ENCODE results near the gene SLC22A17.

Gene SLC22A17

DNA sequence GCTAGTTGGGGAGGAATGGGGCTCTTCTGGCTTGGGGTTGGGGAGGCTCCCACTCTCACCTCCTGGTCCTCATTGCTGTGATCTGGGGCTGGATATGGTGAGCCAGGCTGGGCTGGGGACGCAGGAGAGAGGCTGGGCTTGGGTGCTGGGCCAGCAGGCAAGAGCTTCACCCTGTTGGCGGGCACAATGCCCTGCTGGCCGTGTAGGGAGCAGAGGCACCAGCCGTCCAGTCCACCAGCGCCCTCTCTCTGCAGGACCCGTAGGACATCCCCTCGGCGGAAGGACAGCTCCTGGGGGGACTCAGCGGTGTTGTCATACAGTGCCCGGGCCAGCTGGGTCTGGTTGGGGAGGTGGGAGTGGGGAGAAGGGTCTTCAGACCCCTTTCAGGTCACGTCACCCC lies 7.8 kb upstream of the SLC22A17 start:
- DNase-seq = no peak

DNA sequence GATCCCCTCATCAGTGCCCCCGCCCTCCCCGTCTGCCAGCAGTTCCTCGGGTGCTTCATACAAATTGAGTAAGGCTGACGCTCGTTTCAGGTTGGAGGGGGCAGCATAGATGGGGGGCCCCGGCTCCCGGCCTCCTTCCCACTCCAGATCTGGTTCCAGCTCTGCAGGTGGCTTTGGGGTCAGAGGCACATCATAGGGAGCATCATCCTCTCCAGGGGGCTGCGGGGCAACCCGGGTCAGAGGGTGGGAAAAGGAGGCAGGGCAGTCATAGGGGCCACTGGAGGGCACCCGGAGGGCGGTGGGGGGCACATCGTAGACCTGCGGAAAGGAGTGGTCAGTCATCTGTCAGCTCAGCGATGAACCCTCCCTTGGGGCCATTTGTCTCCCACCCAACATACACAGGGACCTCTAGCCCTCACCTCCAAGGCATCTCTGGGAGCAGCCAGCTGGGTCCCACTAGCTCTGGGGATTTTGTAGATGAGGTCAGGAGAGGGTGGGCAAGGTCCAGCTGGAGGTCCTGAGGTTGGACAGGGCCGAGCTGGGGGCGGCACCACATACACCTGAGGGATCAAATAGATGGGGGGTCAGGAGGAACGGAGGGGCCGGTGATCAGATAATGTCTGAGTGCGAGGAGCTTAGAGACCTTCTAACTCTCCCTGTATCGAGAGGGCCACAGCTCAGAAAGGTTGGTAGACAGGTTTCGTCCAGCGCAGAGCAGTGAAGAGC lies 7.2 kb upstream of the SLC22A17 start:
- DNase-seq = no peak

DNA sequence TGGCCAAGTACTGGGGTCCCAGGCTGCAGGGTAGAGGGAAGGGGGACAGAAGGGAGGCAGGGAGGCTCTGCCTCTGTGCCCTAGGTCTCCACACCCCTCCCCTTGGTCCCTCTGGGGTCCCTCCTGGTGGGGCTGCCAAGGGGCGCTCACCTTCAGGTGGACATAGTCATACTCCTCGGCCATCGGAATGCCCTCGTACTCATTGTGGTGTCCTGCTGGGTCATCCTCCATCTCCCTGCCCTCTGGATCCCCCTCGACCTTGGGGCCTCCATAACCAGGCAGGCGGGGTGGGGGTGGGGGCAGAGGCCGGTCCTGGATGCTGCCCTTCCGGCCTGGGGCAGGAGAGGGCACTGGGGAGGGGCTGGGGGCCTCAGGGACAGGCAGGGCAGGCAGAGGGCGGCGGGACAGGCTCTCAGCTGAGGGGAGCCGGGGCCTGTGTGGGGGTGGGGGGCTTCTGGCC lies 6.5 kb upstream of the SLC22A17 start:
- no peak for DNase-seq

DNA sequence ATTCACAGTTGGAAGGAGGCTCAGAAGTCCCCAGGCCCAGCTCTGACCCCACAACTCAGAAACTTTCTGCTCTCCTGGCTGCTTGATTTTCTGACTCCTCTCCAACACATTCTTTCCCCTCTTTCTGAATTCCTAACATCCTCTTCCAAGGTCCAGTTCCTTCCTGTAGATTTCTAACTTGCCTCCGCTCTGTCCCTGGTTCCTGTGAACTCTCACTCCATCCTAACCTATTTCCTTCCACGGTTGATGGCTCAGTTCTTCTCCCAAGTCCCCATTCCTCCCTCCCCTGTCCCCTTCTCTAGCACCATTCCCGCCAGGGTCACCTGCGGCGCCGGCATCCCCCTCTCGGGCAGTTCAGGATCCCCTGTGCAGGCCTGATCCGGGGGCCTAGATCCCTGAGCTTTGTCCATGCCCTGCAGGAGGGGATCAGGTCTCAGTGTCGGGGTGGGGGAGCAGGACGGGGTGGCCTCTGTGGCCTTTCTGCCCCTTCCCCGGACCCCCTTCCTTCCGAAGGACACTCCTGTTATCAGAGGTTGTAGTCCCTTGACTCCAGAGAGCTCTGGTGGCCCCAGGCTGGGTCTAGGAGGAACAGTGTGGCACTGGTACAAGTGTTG lies 6.0 kb upstream of the SLC22A17 start:
- no peak for DNase-seq

DNA sequence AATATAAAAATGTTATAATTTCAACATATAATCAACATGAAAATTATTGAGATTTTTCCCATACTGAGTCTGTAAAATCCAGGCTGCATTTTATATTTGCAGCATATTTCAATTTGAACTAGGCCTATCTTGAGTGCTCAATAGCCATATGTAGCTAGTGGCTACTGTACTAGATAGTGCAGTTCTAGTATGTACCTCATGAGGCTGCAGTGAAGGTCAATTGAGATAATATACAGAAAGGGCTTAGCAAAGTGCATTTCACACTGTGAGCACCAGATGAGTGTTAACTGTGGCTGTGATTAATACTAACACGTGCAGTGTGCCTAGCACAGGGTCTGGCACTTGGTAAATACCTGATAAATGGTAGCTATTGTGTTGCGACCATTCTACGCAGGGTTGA lies 5.4 kb upstream of the SLC22A17 start:
- no peak for DNase-seq

DNA sequence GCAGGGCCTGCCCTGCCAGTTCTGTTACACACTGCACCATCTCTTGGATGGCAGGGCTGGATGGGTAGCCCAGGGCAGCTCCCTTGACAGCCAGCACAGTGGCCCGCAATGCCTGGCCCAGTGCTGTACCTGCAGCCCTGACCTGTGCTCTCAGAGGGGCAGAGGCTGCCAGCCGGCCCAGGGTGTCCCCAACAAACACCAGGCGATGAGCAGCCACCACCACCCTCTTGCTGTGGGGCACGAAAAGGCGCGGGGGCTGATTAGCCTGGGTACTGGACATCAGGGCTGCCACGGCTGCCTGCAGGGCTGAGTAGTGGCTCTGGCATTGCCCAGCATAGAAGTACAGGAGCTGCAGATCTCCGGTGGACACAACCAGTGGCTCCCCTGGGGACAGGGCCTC lies 4.6 kb upstream of the SLC22A17 start:
- no peak for DNase-seq

DNA sequence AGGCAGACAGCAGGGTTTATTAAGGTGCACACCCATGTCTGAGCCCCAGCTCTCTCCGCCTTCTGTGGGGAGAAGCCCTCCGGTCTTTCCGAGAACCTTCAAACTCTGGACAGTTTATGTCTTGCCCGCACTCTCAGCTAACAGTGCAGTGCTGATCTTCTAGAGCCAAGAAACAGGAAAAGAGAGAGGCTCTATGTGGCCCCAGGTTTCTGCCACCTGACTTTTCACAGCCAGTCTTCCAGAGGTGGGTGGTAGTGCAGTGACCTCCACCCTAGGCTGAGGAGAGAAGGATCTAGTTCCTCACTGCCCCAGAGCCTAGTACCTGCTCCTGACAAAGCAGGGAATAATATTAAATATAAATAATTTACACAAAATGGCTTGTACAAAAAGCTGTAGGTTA lies 4.0 kb upstream of the SLC22A17 start:
- no peak for DNase-seq

DNA sequence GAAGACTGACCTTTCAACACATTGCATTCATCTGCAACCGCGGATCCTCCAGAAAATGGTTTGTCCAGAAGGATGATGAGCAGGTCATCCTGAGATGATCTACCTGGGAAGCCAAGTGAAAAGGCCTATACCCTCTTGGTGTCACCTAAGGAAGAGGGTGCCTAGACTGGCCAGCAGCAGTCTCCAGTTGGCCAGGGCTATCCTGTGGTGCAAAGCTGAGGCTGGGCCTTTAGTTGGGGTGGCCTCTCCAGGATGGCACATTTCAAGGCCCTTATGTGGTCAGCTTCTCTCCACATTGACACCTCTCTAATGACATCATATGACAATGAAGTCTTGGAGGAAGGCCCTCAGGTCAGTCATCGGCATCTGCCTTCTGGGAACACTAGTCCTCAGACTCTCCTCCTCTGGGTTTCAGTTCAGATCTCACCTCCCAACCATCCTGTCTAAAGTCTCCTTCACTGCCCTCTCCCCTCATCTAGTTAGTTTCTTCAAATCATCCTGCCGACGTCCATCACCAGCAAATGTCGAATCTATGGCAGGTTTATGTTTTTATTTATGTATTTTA lies 3.3 kb upstream of the SLC22A17 start:
- no peak for DNase-seq

DNA sequence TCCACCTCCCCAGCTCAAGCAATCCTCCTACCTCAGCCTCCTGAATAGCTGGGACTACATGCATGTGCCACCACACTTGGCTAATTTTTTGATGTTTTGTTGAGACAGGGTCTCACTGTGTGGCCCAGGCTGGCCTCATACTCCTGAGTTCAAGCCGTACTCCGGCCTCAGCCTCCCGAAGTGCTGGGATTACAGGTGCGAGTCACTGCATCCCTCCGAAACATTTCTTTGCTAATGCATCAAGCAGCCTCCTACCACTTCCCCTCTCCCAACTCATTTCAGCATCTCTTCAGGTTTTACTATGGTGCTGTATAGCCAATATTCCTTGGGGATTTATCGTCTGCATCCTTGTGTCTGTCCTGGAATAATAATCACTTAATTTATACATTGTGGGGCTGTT lies 2.3 kb upstream of the SLC22A17 start:
- DNase-seq = no peak

DNA sequence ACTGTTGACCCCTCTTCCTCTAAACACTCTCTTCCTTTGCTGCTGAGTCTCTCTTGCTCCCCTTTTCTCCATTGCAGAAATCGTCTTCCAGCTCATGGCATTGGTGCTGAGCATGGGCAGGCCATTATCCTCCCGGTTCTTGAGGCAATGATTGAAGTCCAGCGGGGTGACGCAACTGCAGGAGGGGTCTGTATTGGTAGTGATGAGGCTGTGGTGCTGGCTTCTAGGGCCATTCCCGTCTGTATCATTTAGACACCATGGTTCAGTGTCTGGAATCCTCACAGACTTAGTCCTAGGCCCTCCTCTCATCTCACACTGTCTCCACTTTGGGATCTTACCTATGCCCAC lies 720 bp upstream of the SLC22A17 start:
- no peak for DNase-seq

DNA sequence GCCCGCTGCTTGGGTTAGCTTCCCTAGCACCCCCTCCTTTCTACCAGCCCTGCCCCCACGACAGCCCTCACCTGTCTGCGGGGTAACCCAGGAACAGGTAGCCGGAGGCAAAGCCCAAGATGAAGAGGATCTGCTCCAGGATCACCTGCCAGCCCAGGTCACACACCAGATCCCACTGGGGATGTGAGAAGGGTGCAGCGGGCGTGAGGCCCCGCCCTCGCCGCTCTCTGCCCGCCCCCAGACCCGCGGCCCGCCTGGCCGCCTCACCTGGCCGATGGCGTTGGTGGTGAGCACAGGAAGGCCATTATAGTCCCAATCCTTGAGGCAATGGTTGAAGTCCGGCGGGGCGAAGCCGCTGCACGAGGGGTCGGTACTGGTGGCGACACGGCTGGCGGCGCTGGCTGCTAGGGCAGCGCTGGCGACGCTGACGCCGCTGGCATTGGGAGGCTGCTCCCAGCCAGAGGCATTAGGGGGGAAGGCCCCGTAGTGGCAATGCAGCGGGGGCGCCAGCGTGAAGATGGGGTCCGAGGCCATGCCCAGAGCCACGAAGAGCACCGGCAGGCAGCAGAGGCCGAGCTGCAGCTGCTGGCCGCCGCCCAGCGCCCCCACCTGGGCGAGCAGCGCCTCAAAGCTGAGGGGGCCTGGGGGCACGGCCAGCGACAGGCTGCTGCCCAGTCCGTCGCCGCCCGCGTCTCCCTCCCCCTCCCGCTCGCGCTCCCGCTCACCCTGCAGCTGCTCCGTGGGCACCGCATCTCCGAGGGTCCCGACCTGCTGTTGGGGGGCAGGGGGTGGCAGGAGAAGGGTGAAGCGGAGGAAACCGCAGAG lies 794 bp downstream of the SLC22A17 start:
- DNase-seq = no peak

DNA sequence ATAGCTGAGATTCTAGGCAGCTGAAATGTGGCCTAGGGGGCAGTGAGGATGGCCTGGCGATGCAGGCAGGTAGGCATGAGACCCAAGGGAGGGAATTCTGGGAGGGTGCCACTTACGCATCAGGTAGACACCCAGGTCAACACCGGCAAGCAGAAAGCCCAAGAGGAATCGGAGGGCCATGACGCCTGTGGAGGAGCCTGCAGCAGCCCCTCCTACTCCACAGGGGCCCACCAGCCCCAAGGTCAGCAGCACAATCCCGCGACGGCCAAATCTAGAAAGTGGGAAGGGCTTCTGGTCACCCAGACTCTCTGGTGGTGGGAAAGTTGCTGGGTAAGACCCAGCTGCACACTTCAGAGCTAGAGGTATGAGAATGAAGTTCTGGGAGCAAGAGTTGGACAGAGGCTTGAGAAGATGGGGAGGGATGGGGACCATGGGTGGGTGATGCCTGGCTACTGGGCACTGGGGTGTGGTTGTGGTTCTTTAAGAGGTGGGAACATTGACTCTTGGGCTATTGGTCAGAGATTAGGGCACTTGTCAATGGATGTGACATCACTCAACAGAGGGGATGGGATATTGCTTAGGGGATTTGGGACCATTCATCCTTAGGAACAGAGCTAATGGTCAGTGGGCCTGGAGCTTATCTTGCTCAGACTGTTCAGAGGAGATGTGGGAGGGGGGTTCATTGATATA lies 3.4 kb downstream of the SLC22A17 start:
- DNase-seq = no peak

DNA sequence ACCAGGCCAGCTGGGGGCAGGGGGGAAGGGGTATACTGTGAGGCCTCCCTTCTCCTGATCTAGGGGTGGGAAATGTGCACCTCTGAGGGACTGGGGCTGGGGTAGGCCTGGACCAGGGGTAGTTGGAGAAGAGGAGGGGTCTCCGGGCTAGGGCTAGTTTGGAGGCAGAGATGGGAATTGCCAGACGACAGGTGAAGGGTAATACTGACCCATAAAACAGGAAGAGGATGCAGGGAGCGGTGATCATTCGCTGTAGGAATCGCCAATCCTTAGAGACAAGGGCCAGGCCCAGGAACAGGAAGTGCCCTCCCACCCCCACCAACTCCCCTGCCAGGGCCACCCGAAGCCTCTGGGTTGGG lies 4.4 kb downstream of the SLC22A17 start:
- DNase-seq = no peak

DNA sequence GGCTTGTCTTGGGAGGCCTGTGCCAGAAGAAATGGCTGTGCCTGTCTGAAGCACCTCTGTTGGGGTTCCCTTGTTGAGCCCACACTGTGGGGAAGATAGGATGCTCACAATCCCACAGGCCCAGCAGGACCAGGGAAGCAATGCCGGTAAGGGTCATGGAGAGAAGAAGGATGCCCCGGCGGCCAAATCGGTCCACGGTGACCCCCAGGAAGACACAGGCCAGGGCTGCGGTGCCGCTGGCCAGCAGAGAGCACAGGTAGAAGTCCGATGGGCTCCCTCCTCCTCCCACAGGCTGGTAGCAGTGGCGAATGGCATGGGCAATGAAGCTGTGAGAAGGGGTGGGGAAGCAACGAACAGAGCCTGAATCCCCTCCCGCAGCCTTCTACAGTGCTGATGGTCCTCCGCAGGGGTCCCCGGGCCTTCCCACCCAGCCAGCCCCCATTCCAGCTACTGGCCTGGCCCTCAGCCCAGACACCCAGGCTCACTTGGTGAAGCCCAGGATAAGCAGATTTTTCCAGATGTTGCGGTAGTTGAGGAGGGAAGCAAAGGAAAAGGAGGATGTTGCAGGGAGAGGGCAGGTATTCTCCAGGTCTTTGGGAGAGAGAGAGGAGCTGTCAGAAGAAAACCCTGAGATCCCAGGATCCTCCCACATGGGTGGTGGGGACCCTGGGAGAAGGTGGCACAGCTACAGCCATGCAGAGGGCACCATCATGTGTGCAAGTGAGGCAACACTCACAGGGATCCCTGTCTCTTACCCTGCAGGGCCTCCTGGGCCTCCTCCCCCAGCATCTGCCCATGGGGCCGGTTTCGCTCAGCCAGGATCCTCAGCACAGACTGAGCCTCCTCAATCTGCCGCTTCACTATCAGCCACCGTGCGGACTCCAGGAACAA lies 5.0 kb downstream of the SLC22A17 start:
- no peak for DNase-seq

DNA sequence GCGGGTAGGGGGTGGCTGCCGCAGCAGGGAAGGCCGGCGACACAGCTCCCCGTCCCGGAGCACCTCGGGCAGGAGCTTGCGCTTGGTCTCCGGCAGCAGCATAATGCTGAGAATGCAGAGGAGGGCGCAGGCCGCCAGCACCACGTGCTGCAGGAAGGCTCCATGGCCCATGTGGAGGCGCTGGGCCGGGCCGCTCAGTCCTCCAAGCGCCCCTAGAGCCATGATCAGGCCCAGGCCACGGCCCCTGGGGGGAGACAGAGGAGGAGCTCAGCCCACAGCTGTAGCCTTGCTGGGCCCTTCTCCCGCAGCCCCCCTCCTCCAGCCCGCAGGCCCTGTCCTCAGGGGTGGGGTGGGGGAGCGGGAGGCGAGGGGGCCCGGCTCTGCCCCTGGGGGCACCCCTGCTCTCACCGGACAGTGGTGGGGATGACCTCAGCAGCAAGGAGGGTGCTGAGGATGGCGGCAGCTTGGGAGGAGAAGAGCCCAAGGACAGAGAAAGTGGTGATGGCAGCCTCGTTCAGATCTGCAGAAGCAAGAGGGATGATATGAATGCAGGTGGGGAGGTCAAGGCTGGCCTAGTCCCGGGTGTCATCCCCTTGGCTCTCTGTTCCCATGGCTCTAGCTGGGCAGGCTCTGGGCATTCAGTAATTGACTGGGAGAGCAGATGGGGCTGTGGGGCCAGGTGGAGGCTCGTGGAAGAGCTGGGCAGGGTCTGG lies 5.8 kb downstream of the SLC22A17 start:
- DNase-seq = no peak

DNA sequence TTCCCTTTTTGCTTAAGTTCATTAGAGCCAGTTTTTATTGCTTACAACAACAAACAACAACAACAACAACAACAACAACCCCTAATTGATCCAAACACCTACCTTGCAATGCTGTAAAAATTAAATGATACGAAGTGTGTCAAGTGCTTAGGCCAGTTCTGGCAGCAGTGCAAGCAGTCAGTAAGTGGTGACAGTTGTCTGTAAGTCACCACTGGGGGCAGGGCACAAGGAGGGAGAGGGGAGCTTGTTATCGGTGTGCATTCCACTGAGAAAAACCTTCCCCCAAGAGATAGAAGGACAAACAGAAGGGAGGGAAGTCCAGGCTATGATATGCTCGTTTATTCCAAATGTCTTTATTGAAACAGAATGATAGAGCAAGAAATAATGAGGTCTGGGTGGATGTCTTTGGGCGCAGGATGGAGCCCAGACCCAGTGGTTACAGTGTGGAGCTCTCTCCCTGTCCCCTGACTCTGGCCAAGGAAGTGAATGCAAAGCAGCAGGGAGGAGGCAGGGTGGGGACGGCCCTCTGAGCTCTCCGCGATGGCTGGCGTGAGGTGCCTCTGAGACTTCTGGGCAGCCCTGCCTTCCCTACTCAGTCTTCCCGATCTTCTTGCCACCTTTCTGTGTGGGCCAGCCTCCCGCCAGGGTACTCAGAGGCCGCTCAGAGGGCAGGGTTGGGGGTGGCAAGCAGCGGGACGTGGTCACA lies 6.5 kb downstream of the SLC22A17 start:
- DNase-seq = no peak

DNA sequence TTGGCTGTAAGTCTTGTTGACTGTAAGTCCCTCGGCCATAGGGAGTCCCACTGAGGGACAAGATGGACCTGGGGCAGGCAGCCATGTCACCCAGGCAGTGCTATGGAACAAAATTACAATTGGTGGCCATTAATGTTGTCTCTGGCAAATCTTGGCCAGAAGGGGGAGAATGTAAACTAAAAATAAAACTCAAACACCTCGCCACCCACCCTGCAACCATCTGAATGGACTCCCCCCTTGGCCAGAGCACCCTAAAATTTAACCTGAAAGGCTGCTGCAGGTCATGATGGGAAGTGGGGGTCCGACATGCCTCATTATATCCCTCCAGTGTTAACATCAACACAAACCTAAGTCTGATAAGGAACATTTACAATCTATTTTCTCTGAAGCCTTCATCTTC lies 8.2 kb downstream of the SLC22A17 start:
- no peak for DNase-seq

DNA sequence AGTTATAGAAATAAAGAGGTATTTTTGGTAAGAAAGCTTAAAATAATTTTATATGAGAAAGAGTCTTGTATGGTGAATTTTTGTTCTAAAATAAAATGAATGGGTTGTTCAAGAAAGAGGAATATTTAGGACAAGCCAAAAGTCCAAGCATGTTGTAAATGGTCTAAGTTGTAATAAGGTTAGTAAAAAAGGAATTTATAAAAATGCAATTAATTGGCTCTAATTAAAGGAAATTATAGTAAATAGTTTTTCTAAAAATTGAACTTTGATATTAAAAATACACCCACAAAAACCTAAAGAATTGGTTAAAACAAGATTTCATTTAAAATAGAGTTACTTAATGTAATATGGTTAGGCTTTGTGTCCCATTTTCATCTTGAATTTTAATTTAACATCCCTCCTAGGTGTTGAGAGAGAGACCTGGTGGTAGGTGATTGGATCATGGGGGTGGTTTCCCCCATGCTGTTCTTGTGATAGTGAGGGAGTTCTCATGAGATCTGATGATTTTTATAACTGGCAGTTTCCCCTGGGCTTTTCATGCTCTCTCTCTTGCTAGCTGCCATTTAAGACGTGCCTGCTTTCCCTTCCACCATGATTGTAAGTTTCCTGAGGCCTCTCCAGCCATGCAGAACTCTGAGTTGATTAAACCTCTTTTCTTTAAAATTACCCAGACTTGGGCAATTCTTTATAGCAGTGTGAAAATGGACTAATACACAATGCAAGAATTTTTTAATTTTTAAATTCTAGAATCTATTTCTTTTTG lies 13.0 kb downstream of the SLC22A17 start:
- DNase-seq = no peak

DNA sequence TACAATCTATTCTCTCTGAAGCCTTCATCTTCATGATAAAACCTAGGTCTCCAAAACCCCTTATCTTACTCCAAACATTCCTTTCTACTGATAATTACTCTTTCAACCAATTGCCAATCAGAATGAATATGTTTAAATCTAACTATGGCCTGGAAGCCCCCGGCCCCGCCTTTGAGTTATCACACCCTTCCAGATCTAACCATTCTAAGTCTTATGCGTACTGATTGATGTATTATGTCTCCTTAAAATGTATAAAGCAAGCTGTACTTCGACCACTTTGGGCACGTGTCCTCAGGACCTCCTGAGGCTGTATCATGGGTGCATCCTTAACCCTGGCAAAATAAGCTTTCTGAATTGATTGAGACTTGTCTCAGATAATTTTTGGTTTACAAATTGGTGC lies 17.1 kb downstream of the SLC22A17 start:
- DNase-seq = no peak
